Effector memory CD8-positive, alpha-beta T cell (primary cell): ENCODE measurements around the gene ALDH3A1.

ENCODE experiments used
- ATAC-seq: fragments of 150-1000 bp; cut with Tn5 transposase; replicated peaks from 2 replicates; pipeline ENCODE4 v1.10.0; 2021; ENCODE audit warnings: mild to moderate bottlenecking, moderate library complexity
- DNase-seq, 3 experiments: peaks; one replicate each; pipeline ENCODE4 v3.0.0; 2021
- H3K27ac Mint-ChIP-seq, 2 donors: one replicate each; pipeline ENCODE4 v1.8.0; 2022; ENCODE audit warnings: mild to moderate bottlenecking in 2 of 2, mixed read lengths in 2 of 2, moderate library complexity in 2 of 2
- H3K27me3 Mint-ChIP-seq, 2 donors: one replicate each; pipeline ENCODE4 v1.8.0; 2022; ENCODE audit warnings: mixed read lengths in 2 of 2
- H3K36me3 Mint-ChIP-seq: one replicate; pipeline ENCODE4 v1.8.0; 2022; ENCODE audit warnings: mild to moderate bottlenecking, moderate library complexity, mixed read lengths; ENCODE audit not compliant: insufficient read depth
- H3K4me1 Mint-ChIP-seq, 2 donors: one replicate each; pipeline ENCODE4 v1.8.0; 2022; ENCODE audit warnings: low read depth in 2 of 2, mixed read lengths in 2 of 2
- H3K4me3 Mint-ChIP-seq, 2 donors: one replicate each; pipeline ENCODE4 v1.8.0; 2022; ENCODE audit warnings: mild to moderate bottlenecking in 2 of 2, mixed read lengths in 2 of 2, moderate library complexity in 2 of 2
- H3K9me3 Mint-ChIP-seq, 2 donors: one replicate each; pipeline ENCODE4 v1.8.0; 2022; ENCODE audit warnings: mixed read lengths in 2 of 2

ALDH3A1 gene

GRCh38 chr17:19703828-19704613 lies 44.1 kb downstream of the ALDH3A1 start:
- Mint-ChIP-seq H3K4me1 (no peaks in the 10 kb centered on the region), H3K4me3 (no peak overlapping the region), H3K27me3 (no peaks in the 10 kb centered on the region), H3K36me3 (peaks cover 3% of the 10 kb centered on the region), H3K27ac (no peak overlapping the region), H3K9me3 (no peaks in the 10 kb centered on the region)
- no peak for ATAC-seq
- no peak for DNase-seq

GRCh38 chr17:19703106-19703827 lies 44.8 kb downstream of the ALDH3A1 start:
- Mint-ChIP-seq H3K4me3 (no peak overlapping the region), H3K9me3 (no peaks in the 10 kb centered on the region), H3K36me3 (peaks cover 3% of the 10 kb centered on the region), H3K27me3 (no peaks in the 10 kb centered on the region), H3K4me1 (no peaks in the 10 kb centered on the region), H3K27ac (peak overlapping the region in 1 of 2 donors; percentile 44)
- no peak for DNase-seq
- no peak for ATAC-seq

GRCh38 chr17:19702217-19702641 lies 45.9 kb downstream of the ALDH3A1 start:
- no peaks in the 10 kb centered on the region for H3K27me3 Mint-ChIP-seq
- H3K4me3 Mint-ChIP-seq, result no peak overlapping the region
- DNase-seq, result no peak
- peaks cover 3% of the 10 kb centered on the region for H3K36me3 Mint-ChIP-seq
- no peaks in the 10 kb centered on the region for H3K4me1 Mint-ChIP-seq
- H3K9me3 Mint-ChIP-seq, result no peaks in the 10 kb centered on the region
- no peak for ATAC-seq
- H3K27ac Mint-ChIP-seq, result peak overlapping the region in 1 of 2 donors; percentile 44
